NCI-H2029 treated with DMSO at 0.1 percent for 48 hours (cell line): ENCODE measurements around the gene SLC4A4.

Experiments
- DNase-seq: peaks from one replicate; lab custom pipeline; 2025; lab: John Stamatoyannopoulos, UW

Gene SLC4A4

DNA sequence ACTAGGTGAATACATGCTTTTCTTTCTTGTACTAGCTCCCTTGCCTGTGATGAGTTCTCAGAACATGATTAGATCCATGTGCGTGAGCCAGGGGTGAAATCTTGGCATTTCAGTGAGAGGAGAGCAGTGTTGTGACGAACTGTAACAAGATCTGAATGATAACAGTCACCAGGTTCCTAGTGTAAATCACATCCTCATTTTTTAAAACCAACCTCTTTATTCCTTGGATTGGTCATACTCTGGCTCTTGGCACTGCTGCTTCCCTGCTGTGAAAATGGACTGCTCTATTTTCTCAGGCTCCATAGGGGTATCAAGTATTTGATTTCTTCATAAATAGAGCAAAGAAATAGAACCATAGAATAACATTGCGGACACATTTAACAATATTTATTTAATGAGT lies 206.3 kb downstream of the SLC4A4 start:
- DNase-seq = no peak

DNA sequence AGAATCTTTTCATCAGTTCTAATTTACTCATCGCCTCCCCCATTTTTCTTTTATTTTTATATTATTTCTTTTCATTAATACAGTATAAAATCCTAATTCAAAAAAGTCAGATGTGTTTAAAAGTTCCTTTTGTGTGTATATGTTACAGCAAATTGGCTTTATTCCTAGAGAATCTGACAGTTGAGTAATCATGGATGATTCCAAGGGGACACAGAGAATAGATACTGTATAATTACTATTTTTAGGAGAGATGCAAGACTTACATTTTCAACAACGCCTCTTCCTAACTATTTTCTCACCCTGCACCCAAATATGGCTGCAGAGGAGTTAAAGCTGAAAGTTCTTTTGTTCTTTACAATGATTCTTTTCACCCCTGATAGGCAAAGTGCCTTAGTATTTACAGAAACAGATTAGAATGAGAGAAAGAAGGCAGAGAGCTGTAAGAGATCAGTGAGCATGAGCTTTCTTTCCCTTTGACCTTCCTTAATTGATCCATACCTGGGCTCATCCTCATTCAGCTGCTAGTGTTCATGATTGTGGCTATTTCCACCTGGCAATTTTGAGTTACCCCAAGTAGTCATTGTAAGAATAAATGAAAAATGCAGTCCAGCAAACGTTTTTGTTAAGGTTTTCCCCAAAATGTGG lies 210.8 kb downstream of the SLC4A4 start:
- DNase-seq = no peak

DNA sequence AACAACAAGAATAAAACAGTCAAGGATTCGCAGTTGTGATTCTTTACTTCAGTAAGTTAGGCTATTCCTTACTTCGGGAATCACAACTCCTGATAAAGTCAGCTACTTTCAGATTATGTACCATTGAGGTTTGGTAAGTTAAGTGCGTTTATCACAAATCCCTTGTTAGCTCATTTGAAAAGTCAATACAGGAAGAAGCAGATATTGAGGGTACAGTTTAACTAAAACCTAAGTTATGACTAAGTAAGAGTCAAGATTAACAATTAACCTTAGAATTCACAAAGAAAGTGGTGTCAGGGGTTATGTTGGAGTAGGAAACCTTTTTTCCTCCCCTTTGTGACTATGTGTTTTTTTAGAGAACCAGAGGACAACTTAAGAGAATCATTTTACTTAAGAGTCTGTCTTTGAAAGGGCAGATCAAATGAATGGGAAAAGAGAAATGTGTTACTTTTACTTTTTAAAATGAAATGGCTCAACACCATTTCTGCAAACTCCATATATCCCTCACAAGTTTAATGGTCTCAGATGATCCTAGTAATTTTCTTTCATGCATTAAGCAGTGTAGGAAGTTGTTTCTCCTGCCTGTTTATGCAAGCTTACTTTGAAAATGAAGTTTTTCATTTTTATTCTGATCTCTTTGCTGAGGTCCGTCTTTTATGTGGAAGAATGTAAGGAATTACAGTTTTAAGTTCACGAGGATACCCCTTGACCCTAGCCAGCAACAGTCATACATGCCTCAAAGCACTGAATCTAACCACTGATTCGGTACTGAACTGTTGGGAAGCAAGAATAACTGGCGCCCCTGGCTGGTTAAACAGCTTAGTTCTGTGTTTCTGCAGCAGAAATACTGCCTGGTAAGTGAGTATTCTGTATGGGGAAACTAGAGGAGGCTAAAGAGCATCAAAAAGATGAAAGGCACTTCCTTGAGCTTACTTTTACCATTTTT lies 211.7 kb downstream of the SLC4A4 start:
- no peak for DNase-seq

- DNase-seq = no peak
Measured at GRCh38 chr4:71553605-71554004, 214.8 kb downstream of the SLC4A4 start.

DNA sequence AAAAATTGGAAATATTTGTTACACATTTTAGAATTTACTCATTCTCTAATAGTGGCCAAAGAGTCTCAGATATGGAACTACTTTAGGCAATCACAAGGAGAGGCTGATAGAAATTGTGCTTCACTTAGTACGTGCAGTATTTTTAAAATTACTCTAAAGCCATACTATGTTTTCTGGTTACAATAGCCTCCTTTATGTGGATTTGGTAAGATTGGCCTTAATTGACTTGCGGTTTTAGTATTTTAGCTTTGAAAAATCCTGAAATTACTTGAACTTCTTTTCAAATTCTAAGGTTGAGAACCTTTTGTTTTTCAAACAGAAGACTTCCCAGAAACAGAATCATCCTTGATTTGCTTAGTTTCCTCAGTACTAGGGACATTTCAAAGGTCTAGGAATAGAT lies 215.2 kb downstream of the SLC4A4 start:
- no peak for DNase-seq

GRCh38 chr4:71558248-71558647 lies 219.4 kb downstream of the SLC4A4 start:
- no peak for DNase-seq

DNA sequence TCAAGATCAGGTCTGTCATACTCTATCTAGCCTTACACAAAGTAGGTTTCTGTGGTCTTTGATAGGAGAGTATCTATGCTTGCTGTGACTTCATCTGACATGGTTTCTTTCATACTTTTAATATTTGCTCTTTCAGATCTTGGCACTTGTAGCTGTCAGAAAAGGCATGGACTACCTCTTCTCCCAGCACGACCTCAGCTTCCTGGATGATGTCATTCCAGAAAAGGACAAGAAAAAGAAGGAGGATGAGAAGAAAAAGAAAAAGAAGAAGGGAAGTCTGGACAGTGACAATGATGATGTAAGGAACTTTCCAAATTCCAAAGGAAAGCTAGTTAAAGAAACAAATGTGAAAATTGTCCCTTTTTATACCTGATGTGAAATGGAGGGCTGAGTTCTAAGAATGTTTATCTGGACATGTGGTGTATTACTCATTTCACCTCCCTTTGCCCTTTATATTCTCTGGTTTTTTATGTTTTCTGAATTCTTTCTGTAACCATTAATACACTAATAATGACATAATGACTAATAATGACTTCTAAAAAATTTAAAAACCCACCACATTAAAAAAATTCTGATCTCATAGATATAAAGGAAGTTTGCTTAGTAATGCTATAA lies 221.2 kb downstream of the SLC4A4 start:
- DNase-seq = no peak

GRCh38 chr4:71564775-71565174 lies 226.0 kb downstream of the SLC4A4 start:
- DNase-seq = no peak

DNA sequence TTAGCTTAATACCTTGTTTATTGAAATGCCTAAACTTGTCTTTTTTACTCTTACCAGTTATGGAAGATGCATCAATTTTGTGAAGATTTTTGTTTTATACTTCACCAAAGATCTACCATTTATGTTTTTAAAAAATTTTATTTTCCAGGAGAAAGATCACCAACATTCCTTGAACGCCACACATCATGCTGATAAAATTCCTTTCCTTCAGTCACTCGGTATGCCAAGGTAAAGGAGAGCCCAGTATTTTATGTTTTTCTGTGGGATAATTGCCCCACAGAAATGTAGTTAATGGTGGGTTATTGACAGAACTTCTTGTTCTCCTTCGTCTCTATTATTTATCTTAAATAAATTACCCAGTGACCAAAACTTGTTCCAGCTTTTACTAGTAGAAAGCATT lies 228.0 kb downstream of the SLC4A4 start:
- DNase-seq = no peak

- DNase-seq = no peak
Measured at GRCh38 chr4:71568131-71568530, 229.3 kb downstream of the SLC4A4 start.

GRCh38 chr4:71570492-71570891 lies 231.7 kb downstream of the SLC4A4 start:
- no peak for DNase-seq

DNA sequence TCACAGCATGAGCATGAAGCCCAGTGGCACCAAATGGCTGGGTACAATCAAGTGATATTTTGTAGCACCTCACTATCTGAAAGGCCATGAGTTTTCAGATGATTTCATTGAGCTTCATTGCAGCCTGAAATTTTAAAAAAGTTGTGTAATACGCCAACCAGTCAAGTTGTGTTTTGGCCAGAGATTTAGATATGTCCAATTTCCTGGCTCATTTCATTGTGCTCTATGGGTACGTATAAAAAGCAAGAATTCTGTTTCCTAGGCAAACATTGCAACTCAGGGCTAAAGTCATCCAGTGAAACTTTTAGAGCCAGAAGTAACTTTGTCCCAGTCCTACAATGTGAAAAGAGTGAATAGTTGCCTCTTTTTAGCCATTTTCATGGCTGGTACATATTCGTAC lies 232.5 kb downstream of the SLC4A4 start:
- DNase-seq = no peak

DNA sequence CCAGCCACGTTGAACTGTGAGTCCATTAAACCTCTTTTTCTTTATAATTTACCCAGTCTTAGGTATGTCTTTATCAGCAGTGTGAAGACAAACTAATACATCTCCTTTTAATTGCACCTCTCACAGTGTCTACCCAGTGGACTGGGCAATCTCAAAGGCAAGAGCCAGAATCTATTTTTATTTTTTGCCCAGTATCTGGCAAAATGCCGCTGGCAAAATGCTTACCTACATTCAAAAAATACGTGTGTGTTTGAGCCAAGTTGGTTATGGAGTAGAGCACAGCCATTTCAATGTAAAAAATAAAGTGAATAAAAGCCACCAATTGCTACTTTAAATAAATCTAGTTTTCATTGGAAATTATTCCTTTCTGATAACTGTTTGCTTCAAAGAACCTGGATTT lies 245.2 kb downstream of the SLC4A4 start:
- no peak for DNase-seq

DNA sequence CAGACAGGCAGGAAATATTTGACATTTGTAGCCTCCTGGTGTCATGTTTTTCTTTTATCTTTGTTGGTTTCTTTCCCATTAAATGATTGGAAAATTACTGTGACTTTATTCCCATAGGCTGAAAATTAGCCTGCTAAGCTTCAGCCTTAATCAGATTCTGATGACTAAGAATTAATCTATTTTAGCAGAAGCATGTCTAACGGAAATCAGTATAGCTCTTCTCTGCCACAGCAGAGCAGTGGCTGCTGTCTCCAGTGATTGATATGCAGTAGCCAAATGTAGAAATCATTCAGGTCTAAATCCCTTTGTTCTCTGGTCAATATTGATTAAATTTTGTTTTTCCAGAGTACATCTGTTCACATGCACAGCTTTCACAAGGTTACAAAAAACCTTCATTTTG lies 245.8 kb downstream of the SLC4A4 start:
- no peak for DNase-seq

DNA sequence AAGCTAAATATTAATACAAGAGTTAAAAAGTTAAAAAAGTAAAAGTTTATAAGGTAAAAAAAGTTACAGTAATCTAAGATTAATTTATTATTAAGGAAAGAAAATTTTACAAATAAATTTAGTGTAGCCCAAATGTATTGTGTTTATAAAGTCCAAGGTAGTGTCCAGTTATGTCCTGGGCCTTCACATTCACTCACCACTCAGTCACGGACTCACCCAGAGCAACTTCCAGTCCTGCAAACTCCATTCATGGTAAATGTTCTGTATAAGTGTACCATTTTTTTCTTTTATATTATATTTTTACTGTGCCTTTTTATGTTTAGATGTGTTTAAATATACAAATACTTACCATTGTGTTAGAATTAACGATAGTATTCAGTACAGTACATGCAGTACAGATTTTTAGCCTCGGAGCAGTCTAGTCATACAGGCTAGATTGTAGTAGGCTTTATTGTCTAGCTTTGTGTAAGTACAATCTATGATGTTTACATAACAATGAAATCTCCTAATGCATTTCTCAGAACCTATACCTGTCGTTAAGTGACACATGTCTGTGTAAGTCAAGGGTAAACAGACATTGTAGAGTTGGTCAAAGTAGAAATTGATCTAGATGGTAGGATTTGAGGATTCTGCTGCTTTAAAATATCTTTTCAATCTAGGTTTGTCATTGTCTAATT lies 247.4 kb downstream of the SLC4A4 start:
- no peak for DNase-seq

DNA sequence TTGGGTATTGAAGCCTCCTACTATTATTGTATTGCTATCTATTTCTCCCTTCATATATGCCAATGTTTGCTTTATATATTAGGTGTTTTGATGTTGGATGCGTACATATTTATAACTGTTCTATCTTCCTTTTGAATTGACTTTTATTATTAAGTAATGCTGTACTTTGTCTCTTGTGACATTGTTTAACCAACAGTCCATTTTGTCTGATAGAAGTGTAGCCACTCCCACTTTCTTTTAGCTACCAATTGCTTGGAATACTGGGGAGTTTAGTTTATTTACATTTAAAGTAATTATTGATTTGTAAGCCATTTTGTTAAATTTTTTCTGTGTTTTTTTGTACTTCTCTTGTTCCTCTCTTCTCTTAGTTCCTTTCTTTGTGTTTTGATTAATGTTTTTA lies 249.2 kb downstream of the SLC4A4 start:
- DNase-seq = no peak

GRCh38 chr4:71592793-71593192 lies 254.0 kb downstream of the SLC4A4 start:
- no peak for DNase-seq

DNA sequence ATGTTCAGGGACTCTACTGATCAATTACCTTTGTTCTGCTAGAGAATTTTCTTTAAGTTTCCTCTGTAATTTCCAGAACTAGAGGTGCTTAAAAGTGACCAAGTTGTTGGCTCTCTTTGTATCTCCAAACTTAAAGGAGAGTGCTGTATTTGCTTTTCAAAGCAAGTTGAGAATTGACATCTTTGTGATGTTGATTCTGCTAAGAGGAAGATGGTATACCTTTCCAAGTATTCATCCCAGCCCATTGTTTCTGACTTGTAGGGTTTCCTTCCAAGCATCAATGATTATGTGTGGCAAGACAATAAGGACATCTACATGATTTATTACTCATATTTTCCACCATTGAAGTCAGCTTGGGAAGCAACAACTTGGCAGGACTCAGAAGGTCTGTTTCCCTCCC lies 254.5 kb downstream of the SLC4A4 start:
- no peak for DNase-seq

DNA sequence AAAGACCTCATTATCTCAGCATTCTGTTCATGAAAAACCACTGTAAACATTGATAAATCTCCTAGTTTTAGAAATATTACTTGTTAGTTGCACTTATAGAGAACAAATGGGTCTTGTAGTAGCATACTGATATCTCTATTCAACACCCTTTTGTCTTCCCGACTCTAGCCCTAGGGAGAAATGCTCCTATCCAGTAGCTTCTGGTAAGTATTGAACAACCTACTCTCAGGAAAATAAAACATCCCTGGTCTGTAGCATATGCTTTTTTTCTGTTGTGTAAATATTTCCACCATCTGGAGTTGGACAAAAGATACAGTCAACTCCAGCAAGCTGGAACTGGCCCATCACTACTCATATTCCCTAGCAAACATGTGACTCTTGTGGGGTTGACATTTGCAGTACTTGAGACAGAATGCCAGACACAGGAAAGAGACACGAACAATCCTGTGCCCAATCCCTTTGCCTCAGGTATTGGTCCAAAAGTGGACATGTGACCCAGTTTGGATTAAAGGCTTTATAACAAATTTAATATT lies 256.8 kb downstream of the SLC4A4 start:
- peak; percentile 88 for DNase-seq

DNA sequence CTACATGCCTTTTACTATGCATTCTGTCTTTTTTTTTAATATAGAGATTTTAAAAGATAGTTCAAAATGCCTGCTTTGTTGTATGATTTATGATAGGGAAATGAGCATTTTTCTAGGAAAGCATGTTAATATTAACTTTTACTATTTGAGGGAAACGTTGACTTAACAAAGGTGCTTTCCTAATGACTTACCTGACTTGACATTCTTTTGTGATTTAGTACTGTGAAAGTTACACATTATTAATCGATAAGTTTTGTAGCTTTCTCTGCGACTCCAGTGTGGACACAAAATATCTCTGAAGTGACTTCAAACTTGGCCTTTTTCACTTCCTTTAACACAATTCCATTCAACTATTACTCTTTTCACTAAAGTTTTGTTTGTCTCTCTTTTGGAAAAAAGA lies 260.8 kb downstream of the SLC4A4 start:
- DNase-seq = no peak

- no peak for DNase-seq
Measured at GRCh38 chr4:71602289-71602900, 263.6 kb downstream of the SLC4A4 start.

- DNase-seq = no peak
Measured at GRCh38 chr4:71604785-71605184, 266.0 kb downstream of the SLC4A4 start.
